HL-60 (cell line): Measurements from ENCODE around the gene L1TD1.

ENCODE experiments used
- POLR2AphosphoS5 ChIP-seq: IDR thresholded peaks from 2 replicates; pipeline ENCODE4 v1.6.1; 2012; ENCODE audit warnings: low read depth
- SPI1 ChIP-seq: IDR thresholded peaks from 2 replicates; pipeline ENCODE4 v1.6.1; 2012; ENCODE audit warnings: low read depth, mild to moderate bottlenecking, borderline replicate concordance
- TF ChIP-seq, protein P1 (sequence below): IDR thresholded peaks from one replicate; pipeline ENCODE4 v1.5.1; 2011; ENCODE audit warnings: low read length, control low read depth, inconsistent platforms; ENCODE audit not compliant: insufficient read depth
- TF ChIP-seq, protein P2 (sequence below): IDR thresholded peaks from 2 replicates; pipeline ENCODE4 v1.6.1; 2012; ENCODE audit warnings: low read depth; ENCODE audit not compliant: insufficient replicate concordance

DNA sequence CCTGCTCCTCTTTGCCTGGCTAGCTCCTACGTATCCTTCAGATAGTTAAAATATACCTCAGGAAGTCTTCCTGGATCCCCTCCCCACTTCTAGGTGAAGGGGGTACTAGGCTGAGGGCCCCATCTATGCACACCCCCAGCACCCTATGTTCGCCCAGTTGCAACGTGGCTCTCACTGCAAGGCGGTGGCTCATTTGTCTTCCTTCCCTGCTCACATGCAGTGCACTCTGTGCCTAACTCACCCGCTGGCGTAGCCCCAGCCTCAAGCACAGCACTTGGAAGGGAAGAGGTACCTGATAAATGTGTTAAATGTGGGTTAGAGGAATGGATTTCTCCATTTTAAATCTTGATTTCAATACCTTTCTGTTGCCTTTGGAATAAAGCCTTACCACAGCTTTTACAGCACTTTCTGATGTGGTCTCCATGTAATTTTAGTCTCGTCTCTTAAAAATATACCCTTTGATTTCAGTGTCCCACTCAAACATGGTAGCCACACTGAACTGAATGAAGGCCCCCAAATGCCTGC, 39.3 kb downstream of the L1TD1 start:
- TF ChIP-seq, protein P1, sequence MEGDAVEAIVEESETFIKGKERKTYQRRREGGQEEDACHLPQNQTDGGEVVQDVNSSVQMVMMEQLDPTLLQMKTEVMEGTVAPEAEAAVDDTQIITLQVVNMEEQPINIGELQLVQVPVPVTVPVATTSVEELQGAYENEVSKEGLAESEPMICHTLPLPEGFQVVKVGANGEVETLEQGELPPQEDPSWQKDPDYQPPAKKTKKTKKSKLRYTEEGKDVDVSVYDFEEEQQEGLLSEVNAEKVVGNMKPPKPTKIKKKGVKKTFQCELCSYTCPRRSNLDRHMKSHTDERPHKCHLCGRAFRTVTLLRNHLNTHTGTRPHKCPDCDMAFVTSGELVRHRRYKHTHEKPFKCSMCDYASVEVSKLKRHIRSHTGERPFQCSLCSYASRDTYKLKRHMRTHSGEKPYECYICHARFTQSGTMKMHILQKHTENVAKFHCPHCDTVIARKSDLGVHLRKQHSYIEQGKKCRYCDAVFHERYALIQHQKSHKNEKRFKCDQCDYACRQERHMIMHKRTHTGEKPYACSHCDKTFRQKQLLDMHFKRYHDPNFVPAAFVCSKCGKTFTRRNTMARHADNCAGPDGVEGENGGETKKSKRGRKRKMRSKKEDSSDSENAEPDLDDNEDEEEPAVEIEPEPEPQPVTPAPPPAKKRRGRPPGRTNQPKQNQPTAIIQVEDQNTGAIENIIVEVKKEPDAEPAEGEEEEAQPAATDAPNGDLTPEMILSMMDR = no peak
- TF ChIP-seq POLR2AphosphoS5 (no peak), SPI1 (no peak)
- TF ChIP-seq, protein P2, sequence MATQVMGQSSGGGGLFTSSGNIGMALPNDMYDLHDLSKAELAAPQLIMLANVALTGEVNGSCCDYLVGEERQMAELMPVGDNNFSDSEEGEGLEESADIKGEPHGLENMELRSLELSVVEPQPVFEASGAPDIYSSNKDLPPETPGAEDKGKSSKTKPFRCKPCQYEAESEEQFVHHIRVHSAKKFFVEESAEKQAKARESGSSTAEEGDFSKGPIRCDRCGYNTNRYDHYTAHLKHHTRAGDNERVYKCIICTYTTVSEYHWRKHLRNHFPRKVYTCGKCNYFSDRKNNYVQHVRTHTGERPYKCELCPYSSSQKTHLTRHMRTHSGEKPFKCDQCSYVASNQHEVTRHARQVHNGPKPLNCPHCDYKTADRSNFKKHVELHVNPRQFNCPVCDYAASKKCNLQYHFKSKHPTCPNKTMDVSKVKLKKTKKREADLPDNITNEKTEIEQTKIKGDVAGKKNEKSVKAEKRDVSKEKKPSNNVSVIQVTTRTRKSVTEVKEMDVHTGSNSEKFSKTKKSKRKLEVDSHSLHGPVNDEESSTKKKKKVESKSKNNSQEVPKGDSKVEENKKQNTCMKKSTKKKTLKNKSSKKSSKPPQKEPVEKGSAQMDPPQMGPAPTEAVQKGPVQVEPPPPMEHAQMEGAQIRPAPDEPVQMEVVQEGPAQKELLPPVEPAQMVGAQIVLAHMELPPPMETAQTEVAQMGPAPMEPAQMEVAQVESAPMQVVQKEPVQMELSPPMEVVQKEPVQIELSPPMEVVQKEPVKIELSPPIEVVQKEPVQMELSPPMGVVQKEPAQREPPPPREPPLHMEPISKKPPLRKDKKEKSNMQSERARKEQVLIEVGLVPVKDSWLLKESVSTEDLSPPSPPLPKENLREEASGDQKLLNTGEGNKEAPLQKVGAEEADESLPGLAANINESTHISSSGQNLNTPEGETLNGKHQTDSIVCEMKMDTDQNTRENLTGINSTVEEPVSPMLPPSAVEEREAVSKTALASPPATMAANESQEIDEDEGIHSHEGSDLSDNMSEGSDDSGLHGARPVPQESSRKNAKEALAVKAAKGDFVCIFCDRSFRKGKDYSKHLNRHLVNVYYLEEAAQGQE = no peak
